ENCODE results near the gene RPRD1A.

The RPRD1A gene

DNA sequence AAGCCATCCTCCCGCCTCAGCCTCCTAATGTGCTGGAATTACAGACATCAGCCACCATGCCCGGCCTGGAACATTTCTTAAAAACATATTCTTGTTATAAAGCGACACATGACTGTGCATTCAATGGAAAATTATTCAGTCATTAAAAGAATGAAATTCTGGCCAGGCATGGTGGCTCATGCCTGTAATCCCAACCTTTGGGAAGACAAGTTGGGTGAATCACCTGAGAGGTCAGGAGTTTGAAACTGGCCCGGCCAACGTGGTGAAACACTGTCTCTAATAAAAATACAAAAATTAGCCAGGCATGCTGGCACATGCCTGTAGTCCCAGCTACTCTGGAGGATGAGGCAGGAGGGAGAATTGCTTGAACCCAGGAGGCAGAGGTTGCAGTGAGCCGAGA lies 21.6 kb upstream of the RPRD1A start:
- TF ChIP-seq FOXP2 (optimal IDR thresholded peaks at IDR 0.05; ENCODE audit: borderline replicate concordance, extremely low read depth, extremely low read length, insufficient read depth) (no peak), POLR2AphosphoS5 (IDR thresholded peaks at IDR 0.05; ENCODE audit: low read depth, low read length) (no peak), TAF1 (IDR thresholded peaks at IDR 0.05; ENCODE audit: borderline replicate concordance, insufficient read depth, low read length) (no peak), SIN3A (IDR thresholded peaks at IDR 0.05; ENCODE audit: borderline replicate concordance, insufficient read depth, low read length) (no peak)
- TF ChIP-seq, protein P1, sequence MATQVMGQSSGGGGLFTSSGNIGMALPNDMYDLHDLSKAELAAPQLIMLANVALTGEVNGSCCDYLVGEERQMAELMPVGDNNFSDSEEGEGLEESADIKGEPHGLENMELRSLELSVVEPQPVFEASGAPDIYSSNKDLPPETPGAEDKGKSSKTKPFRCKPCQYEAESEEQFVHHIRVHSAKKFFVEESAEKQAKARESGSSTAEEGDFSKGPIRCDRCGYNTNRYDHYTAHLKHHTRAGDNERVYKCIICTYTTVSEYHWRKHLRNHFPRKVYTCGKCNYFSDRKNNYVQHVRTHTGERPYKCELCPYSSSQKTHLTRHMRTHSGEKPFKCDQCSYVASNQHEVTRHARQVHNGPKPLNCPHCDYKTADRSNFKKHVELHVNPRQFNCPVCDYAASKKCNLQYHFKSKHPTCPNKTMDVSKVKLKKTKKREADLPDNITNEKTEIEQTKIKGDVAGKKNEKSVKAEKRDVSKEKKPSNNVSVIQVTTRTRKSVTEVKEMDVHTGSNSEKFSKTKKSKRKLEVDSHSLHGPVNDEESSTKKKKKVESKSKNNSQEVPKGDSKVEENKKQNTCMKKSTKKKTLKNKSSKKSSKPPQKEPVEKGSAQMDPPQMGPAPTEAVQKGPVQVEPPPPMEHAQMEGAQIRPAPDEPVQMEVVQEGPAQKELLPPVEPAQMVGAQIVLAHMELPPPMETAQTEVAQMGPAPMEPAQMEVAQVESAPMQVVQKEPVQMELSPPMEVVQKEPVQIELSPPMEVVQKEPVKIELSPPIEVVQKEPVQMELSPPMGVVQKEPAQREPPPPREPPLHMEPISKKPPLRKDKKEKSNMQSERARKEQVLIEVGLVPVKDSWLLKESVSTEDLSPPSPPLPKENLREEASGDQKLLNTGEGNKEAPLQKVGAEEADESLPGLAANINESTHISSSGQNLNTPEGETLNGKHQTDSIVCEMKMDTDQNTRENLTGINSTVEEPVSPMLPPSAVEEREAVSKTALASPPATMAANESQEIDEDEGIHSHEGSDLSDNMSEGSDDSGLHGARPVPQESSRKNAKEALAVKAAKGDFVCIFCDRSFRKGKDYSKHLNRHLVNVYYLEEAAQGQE (IDR thresholded peaks at IDR 0.05; ENCODE audit: insufficient read depth in 1 of 2, low read depth in 2 of 2, low read length in 2 of 2) = no peak

DNA sequence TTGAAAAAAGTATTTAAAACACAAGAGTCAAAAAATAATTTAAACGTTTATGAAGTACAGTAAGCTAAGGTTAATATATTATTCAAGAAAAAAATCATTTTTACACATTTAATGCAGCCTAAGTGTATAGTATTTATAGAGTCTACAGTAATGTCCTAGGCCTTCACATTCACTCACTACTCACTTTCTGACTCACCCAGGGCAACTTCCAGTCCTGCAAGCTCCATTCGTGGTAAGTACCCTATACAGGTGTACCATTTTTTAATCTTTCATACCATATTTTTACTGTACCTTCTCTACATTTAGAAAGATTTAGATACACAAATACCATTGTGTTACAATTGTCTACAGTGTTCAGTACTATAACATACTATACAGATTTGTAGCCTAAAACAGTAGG lies 20.9 kb upstream of the RPRD1A start:
- no peak for TF ChIP-seq SIN3A (IDR thresholded peaks at IDR 0.05; ENCODE audit: borderline replicate concordance, insufficient read depth, low read length)
- TF ChIP-seq, protein P1 (IDR thresholded peaks at IDR 0.05; ENCODE audit: insufficient read depth in 1 of 2, low read depth in 2 of 2, low read length in 2 of 2) = no peak
- no peak for TF ChIP-seq POLR2AphosphoS5 (IDR thresholded peaks at IDR 0.05; ENCODE audit: low read depth, low read length)
- TF ChIP-seq TAF1 (IDR thresholded peaks at IDR 0.05; ENCODE audit: borderline replicate concordance, insufficient read depth, low read length) = no peak
- no peak for TF ChIP-seq FOXP2 (optimal IDR thresholded peaks at IDR 0.05; ENCODE audit: borderline replicate concordance, extremely low read depth, extremely low read length, insufficient read depth)

DNA sequence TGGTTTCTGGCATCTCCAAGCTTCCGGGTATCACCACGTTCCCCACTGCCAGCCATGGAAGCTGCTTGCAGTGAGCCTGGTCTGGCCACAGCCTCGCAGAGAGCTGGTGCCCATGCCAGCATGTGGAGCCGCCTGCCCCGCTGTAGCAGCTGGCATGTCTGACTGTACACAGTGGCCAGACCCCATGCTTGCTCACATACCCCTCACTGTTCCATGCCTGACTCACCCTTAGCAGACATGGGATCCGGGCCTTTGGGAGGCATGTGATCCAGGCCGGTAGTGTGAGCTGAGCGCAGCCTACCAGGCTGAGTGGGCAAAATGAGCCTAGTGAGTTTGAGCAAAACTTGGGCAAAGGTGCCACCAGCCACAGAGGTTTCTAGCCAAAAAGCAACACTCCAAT lies 18.8 kb upstream of the RPRD1A start:
- TF ChIP-seq FOXP2 (optimal IDR thresholded peaks at IDR 0.05; ENCODE audit: borderline replicate concordance, extremely low read depth, extremely low read length, insufficient read depth) (no peak), POLR2AphosphoS5 (IDR thresholded peaks at IDR 0.05; ENCODE audit: low read depth, low read length) (no peak), SIN3A (IDR thresholded peaks at IDR 0.05; ENCODE audit: borderline replicate concordance, insufficient read depth, low read length) (no peak), TAF1 (IDR thresholded peaks at IDR 0.05; ENCODE audit: borderline replicate concordance, insufficient read depth, low read length) (no peak)
- TF ChIP-seq, protein P1 (IDR thresholded peaks at IDR 0.05; ENCODE audit: insufficient read depth in 1 of 2, low read depth in 2 of 2, low read length in 2 of 2) = no peak

DNA sequence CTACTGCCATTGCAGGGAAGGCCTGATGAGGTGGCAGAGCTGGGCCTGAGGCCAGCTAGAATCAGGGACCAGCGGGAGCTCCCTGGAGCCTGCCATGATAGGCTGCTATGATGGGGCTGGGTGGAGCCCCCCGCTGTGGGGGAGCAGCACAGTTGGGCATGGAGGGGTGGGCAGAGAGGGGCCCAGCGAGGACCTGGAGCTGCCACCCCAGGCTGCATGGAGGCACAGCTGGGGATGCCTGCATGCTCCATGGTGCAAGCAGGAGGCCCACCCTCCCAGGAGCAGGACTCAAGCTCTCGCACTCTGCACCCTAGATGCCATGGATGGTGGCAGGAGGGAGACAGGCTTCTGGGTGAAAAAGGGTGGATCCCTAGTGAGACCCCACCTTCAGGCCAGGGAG lies 17.8 kb upstream of the RPRD1A start:
- TF ChIP-seq FOXP2 (optimal IDR thresholded peaks at IDR 0.05; ENCODE audit: borderline replicate concordance, extremely low read depth, extremely low read length, insufficient read depth) (no peak), SIN3A (IDR thresholded peaks at IDR 0.05; ENCODE audit: borderline replicate concordance, insufficient read depth, low read length) (no peak), POLR2AphosphoS5 (IDR thresholded peaks at IDR 0.05; ENCODE audit: low read depth, low read length) (no peak)
- TF ChIP-seq, protein P1 (IDR thresholded peaks at IDR 0.05; ENCODE audit: insufficient read depth in 1 of 2, low read depth in 2 of 2, low read length in 2 of 2) = no peak

DNA sequence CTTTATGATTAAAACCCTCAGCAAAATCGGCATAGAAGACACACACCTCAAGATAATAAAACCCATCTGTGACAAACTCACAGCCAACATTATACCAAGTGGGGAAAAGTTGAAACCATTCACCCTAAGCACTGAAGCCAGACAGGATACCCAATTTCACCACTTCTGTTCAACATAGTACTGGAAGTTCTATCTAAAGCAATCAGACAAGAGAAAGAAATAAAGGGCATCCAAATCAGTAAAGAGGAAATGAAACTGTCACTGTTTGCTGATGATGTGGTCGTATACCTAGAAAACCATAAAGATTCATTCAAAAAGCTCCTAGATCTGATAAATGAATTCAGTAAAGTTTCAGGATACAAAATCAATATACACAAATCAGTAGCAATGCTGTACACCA lies 16.4 kb upstream of the RPRD1A start:
- TF ChIP-seq SIN3A (IDR thresholded peaks at IDR 0.05; ENCODE audit: borderline replicate concordance, insufficient read depth, low read length) (no peak), POLR2AphosphoS5 (IDR thresholded peaks at IDR 0.05; ENCODE audit: low read depth, low read length) (no peak), FOXP2 (optimal IDR thresholded peaks at IDR 0.05; ENCODE audit: borderline replicate concordance, extremely low read depth, extremely low read length, insufficient read depth) (no peak), TAF1 (IDR thresholded peaks at IDR 0.05; ENCODE audit: borderline replicate concordance, insufficient read depth, low read length) (no peak)
- TF ChIP-seq, protein P1 (IDR thresholded peaks at IDR 0.05; ENCODE audit: insufficient read depth in 1 of 2, low read depth in 2 of 2, low read length in 2 of 2) = no peak
